Activated CD4-positive, alpha-beta T cell treated with anti-CD3 and anti-CD28 coated beads, Interleukin-2, amount 10 ng/mL, durations not matched to agents 24 days and 14 days (primary cell): Measurements from ENCODE around the gene NCS1. TPM values are rescaled to one million over a fixed set of nuclear protein-coding genes. Genes with fewer than 3 reads are reported as not detected.

ENCODE experiments used
- DNase-seq: peaks from one replicate; pipeline ENCODE4 v3.0.0; 2022
- H3K27ac Mint-ChIP-seq: one replicate; pipeline ENCODE4 v1.8.0; 2022; ENCODE audit warnings: mild to moderate bottlenecking, mixed read lengths
- H3K27me3 Mint-ChIP-seq: one replicate; pipeline ENCODE4 v1.8.0; 2022; ENCODE audit warnings: mixed read lengths
- H3K36me3 Mint-ChIP-seq: one replicate; pipeline ENCODE4 v1.8.0; 2022; ENCODE audit warnings: low read depth, mild to moderate bottlenecking, mixed read lengths
- H3K4me1 Mint-ChIP-seq: one replicate; pipeline ENCODE4 v1.8.0; 2021; ENCODE audit warnings: mixed read lengths
- H3K4me3 Mint-ChIP-seq: one replicate; pipeline ENCODE4 v1.8.0; 2022; ENCODE audit warnings: mild to moderate bottlenecking, moderate library complexity, mixed read lengths
- H3K9me3 Mint-ChIP-seq: one replicate; pipeline ENCODE4 v1.8.0; 2021; ENCODE audit warnings: mixed read lengths
- intact Hi-C: fragments of 100-400 bp; cut with micrococcal nuclease; formaldehyde crosslinking; loops from one replicate; pipeline ENCODE4 v1.15.1; 2023
- total RNA-seq: library from RNA; stranded (reverse); gene quantifications from 2 replicates; pipeline ENCODE4 v1.2.3, GENCODE V29; 2022

Gene NCS1
- total RNA-seq, 1 donor from 2014 or later, result 5.4 TPM

DNA sequence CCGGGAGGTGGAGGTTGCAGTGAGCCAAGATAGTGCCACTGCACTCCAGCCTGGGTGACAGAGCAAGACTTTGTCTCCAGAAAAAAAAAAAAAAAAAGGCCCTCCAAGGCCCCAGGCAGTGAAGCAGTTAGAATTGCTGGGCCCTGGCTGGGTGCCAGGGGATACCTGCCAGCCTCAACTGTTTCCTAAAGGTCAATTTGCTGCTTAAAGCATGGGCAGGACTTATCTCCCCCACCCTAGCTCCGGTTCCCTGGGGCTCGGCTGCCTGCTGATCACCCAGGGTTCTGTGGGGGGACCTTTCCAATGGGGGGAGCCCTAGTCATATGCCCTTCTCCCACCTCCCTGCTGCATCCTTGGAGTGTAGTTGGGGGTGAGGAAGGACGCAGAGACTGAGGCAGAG lies 25.7 kb downstream of the NCS1 start:
- Mint-ChIP-seq H3K36me3 (no peaks in the 10 kb centered on the region), H3K9me3 (no peaks in the 10 kb centered on the region)

DNA sequence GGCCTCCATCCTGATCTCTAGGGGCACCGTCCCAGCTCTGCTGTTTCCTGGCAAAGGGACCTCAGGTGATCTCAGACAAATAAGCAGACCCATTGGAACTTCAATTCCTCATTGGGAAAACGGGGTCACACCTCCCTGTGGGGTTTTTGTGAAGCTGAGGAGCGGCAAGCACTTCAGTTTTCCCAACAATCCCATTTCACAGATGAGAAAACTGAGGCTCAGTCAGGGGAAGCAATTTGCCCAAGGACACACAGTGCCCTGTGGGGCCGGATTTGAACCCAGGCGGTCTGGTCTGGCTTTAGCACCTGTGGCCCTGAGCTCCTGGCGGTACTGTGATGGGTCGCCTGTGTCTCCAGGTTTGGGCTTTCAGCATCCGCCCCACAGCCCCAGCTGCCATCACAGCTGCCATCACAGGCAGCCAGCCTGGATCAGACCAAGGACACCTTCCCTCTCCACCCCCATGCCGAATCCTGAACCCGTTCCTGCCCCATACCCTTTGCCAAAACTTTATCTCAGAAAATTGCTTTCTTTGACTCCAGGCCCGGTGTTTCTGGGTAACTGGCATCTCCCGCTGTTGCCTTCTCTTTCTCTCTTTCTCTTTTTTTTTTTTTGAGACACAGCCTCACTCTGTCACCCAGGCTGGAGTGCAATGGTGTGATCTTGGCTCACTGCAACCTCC lies 26.4 kb downstream of the NCS1 start:
- intact Hi-C loops, result no loop called here

More for the DNA sequence above, 25.7 kb downstream of the NCS1 start:
- Mint-ChIP-seq H3K4me3 (no peak overlapping the region), H3K4me1 (no peaks in the 10 kb centered on the region), H3K27ac (no peak overlapping the region), H3K27me3 (no peaks in the 10 kb centered on the region)
- DNase-seq, result no peak
- intact Hi-C loops, result no loop called here

DNA sequence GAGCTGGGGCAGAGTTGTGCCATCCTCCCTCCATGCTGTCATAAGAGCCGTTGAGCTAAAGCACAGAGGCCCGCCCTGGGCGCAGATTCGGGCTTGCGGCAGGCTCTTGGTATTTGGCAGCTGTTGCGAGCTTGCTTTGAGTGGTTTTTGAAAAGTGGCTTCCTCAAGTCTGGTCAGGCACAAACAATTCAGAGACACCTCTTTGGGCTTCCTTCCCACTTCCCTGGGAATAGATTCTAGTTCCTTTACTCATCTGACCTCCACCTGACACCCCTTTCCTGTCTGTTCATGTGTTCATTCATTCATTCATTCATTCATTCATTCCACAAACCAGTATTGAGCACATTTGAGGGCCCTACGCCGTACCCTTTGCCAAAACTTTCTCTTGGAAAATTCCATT lies 27.4 kb downstream of the NCS1 start:
- H3K36me3 Mint-ChIP-seq, result no peaks in the 10 kb centered on the region
- no peak overlapping the region for H3K4me3 Mint-ChIP-seq
- H3K27ac Mint-ChIP-seq, result no peak overlapping the region
- no peak for DNase-seq
- no peaks in the 10 kb centered on the region for H3K27me3 Mint-ChIP-seq
- H3K9me3 Mint-ChIP-seq, result no peaks in the 10 kb centered on the region
- no peaks in the 10 kb centered on the region for H3K4me1 Mint-ChIP-seq
- intact Hi-C loops, result no loop called here

More for the DNA sequence above, 26.4 kb downstream of the NCS1 start:
- no peaks in the 10 kb centered on the region for H3K9me3 Mint-ChIP-seq
- no peak for DNase-seq
- no peaks in the 10 kb centered on the region for H3K4me1 Mint-ChIP-seq
- no peak overlapping the region for H3K27ac Mint-ChIP-seq
- H3K4me3 Mint-ChIP-seq, result no peak overlapping the region
- H3K27me3 Mint-ChIP-seq, result no peaks in the 10 kb centered on the region
- no peaks in the 10 kb centered on the region for H3K36me3 Mint-ChIP-seq

DNA sequence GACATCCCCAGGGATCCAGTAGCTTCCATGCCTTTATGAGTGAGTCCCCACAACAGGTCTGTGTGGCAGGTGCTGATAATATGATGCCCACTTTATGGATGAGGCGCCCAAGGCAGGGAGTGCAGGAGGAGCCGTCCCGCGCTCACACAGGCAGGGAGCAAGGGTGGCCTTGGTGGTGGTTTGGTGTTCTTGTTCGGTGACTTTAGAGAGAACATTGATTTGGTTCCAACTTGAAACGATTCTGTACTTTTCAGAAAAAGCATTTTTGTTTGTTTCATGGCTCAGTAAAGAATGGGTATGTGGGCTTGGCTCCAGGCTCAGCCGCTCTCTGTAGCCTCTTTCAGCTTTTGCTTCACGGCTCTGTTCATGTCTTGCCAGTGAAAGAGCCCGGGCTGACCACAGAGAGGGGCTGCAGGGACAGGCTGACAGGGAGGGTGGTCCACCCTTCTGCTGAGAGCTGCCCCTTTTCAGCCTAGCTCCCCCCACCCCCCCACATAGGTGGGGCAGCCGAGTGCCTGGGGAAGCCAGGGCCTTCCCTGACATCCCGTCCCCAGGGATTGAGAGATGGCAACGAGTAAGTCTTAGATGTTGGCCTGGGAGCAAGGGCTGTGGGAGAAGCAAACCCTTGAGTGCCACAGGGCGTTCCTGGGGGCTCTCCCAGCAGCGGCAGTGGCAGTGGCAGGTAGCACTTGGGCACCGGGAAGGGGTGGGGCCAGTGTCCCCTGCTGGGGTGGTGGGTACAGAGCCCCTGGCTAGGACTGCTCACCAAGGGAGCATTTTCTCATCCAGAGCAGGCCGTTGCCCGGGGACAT lies 28.0 kb downstream of the NCS1 start:
- no peaks in the 10 kb centered on the region for H3K36me3 Mint-ChIP-seq
- H3K4me3 Mint-ChIP-seq, result no peak overlapping the region
- no peak overlapping the region for H3K27ac Mint-ChIP-seq
- H3K4me1 Mint-ChIP-seq, result no peaks in the 10 kb centered on the region
- no peak for DNase-seq
- H3K27me3 Mint-ChIP-seq, result no peaks in the 10 kb centered on the region
- H3K9me3 Mint-ChIP-seq, result no peaks in the 10 kb centered on the region
- intact Hi-C loops, result no loop called here

DNA sequence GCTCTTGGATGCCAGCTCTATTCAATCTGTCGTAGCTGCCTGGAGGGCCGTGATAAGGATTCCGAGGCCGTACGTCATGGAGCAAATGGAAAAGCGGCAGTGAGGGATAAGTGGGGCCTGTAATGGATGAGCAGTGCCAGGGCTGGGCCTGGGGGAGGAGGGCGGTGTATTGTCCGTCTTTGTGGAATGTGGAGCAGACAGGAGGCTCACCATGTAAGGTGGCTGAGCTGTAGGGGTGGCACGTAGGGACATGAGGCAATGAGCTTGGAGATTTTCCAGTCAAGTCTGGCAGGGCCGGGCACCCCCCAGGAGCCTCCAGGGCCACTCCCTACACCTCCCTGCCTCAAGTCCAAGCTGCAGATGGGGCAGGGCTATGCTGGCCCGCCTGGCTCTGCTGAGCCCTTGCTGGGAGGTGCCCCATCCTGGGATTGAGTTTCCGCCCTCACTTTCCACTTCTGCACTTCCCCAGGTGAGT lies 29.2 kb downstream of the NCS1 start:
- Mint-ChIP-seq H3K36me3 (no peaks in the 10 kb centered on the region), H3K27ac (no peak overlapping the region), H3K4me1 (no peaks in the 10 kb centered on the region), H3K4me3 (no peak overlapping the region), H3K9me3 (no peaks in the 10 kb centered on the region), H3K27me3 (no peaks in the 10 kb centered on the region)
- intact Hi-C loops, result no loop called here
- DNase-seq, result no peak

DNA sequence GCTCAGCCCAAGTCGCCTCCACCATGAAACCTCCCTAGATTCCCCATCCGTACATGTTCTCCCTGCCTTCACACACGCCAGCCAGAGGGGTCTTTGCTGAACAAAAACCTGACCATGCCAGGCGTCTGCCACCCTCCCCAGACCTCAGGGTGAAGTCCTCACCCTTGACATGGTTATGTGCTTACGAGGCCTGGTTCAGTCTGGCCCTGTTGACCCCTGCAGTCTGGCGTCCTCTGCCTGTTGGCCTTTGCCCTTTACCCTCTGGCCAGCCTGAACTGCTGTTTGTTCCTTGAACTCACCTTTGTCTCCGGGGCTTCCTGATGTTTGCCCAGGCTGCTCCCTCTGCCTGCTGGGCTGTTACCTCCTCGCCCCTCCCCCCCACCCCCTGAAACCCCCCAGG lies 29.8 kb downstream of the NCS1 start:
- H3K4me3 Mint-ChIP-seq, result no peak overlapping the region
- no peak for DNase-seq
- H3K36me3 Mint-ChIP-seq, result no peaks in the 10 kb centered on the region
- no peaks in the 10 kb centered on the region for H3K9me3 Mint-ChIP-seq
- no peak overlapping the region for H3K27ac Mint-ChIP-seq
- H3K4me1 Mint-ChIP-seq, result no peaks in the 10 kb centered on the region
- intact Hi-C loops, result no loop called here
- H3K27me3 Mint-ChIP-seq, result no peaks in the 10 kb centered on the region

DNA sequence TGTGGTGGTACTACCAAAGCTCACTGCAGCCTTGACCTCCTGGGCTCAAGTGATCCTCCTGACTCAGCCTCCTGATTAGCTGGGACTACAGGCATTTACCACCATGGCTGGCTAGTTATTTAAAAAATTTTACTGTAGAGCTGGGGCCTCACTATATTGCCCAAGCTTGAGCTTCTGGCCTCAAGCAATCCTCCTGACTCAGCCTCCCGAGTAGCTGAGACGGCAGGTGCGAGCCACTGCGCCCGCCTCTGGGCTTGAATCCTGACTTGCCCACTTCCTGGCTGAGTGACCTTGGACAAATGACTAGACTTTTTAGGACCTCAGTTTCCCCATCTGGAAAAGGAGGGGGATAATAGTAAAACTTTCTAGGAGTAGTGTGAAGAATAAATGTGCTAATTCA lies 32.1 kb downstream of the NCS1 start:
- H3K9me3 Mint-ChIP-seq, result no peaks in the 10 kb centered on the region
- peaks cover 1% of the 10 kb centered on the region for H3K27me3 Mint-ChIP-seq
- no peak overlapping the region for H3K4me3 Mint-ChIP-seq
- no peak overlapping the region for H3K27ac Mint-ChIP-seq
- DNase-seq, result no peak
- H3K36me3 Mint-ChIP-seq, result no peaks in the 10 kb centered on the region
- intact Hi-C loops, result no loop called here
- H3K4me1 Mint-ChIP-seq, result no peaks in the 10 kb centered on the region

DNA sequence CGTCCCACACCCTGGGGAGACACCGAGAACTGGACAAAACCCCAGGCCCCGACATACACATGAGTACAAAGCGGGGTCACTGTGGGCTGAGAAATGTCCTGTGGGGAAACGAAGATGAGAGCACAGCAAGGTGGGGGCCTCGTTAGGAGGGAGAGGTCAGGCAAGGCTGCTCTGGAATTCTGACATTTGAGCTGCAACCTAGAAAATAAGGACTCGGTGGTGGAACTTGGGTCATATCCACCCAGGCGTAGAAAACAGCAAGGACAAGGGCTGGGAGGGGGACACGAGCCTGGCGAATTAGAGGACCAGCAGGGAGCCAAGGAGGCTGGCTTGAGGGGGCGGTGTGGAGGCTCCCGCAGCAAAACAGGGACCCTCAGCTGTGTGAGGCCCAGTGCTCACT lies 32.8 kb downstream of the NCS1 start:
- H3K4me3 Mint-ChIP-seq, result no peak overlapping the region
- no peak overlapping the region for H3K27ac Mint-ChIP-seq
- DNase-seq, result no peak
- intact Hi-C loops, result no loop called here
- no peaks in the 10 kb centered on the region for H3K36me3 Mint-ChIP-seq
- no peaks in the 10 kb centered on the region for H3K9me3 Mint-ChIP-seq
- H3K4me1 Mint-ChIP-seq, result no peaks in the 10 kb centered on the region
- H3K27me3 Mint-ChIP-seq, result peaks cover 1% of the 10 kb centered on the region

DNA sequence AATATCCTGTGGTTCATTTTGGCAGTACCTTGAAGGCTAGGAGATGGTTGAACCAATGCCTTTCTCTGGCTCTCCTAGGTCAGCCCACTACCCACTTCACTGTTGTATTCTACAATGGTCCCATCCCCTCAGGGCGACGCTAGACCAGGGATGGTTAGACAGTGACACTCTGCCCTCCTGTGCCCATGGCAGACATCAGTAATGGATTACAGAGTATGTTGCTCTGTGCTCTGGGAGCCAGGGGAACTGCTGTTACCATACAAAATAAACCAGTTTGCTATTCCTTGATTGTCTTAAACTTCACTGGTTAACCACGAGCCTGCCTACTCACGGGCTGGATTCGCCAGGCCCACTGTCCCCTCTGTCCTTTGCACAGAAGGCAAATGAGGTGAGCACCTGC lies 33.7 kb downstream of the NCS1 start:
- H3K4me1 Mint-ChIP-seq, result no peaks in the 10 kb centered on the region
- peaks cover 1% of the 10 kb centered on the region for H3K27me3 Mint-ChIP-seq
- intact Hi-C loops, result no loop called here
- no peak for DNase-seq
- no peaks in the 10 kb centered on the region for H3K36me3 Mint-ChIP-seq
- H3K27ac Mint-ChIP-seq, result no peak overlapping the region
- no peaks in the 10 kb centered on the region for H3K9me3 Mint-ChIP-seq
- H3K4me3 Mint-ChIP-seq, result no peak overlapping the region

DNA sequence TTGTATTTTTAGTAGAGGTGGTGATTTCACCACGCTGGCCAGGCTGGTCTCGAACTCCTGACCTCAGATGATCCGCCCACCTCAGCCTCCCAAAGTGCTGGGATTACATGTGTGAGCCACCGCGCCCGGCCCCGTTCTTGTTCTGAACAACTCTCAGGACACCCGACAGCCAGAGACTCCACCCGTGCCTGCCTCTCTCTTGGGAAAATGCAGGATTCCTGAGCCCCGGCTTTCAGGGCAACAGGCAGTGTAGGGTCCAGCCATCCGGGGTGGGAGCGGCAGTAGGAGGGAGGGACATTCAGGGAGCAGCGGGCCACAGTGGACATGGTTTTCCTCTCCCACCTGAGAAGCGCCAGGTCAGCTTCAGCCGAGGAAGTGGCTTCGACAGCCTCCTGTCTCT lies 34.4 kb downstream of the NCS1 start:
- intact Hi-C loops, result no loop called here
- no peak overlapping the region for H3K4me3 Mint-ChIP-seq

DNA sequence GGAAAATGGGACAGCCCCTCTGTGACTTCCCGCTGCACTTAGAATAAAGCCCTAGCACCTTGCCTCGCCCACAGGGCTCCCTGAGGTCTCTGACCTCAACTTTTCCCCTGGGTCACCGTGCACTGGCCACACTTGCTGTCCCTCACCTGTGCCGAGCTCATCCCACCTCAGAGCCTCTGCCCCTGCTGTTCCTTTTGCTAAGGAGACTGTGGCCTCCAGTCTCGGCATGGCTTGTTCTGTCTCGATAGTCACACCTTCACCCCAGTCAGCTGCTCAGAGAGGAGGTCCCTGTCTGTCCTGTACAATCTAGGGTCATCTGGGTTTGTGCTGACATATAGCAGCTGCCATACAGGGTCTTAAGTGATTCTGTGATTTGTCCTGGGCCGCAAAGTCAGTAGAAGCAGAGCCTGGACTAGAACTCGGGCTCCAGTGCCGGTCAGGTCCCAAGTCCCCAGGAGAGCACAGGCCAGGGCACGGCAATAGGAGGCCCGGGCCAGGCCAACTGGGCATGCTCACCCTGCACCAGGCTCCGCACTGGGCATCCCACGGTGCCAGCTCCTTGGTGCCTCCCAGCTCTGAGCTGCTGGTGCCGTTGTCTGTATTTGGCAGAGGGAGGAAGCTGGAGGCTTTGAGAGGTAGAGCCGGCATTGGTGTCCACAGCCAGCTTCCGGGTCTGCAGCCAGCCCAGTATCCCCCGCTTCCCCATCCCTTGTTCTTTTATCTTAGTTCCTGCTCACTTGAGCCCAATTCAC lies 35.2 kb downstream of the NCS1 start:
- intact Hi-C loops, result no loop called here
- H3K4me3 Mint-ChIP-seq, result no peak overlapping the region
- no peaks in the 10 kb centered on the region for H3K9me3 Mint-ChIP-seq
- DNase-seq, result no peak
- no peaks in the 10 kb centered on the region for H3K4me1 Mint-ChIP-seq
- no peak overlapping the region for H3K27ac Mint-ChIP-seq
- H3K27me3 Mint-ChIP-seq, result peaks cover 1% of the 10 kb centered on the region
- no peaks in the 10 kb centered on the region for H3K36me3 Mint-ChIP-seq

More for the DNA sequence above, 34.4 kb downstream of the NCS1 start:
- H3K9me3 Mint-ChIP-seq, result no peaks in the 10 kb centered on the region
- H3K27ac Mint-ChIP-seq, result no peak overlapping the region
- DNase-seq, result no peak
- no peaks in the 10 kb centered on the region for H3K4me1 Mint-ChIP-seq
- peaks cover 1% of the 10 kb centered on the region for H3K27me3 Mint-ChIP-seq
- H3K36me3 Mint-ChIP-seq, result no peaks in the 10 kb centered on the region

DNA sequence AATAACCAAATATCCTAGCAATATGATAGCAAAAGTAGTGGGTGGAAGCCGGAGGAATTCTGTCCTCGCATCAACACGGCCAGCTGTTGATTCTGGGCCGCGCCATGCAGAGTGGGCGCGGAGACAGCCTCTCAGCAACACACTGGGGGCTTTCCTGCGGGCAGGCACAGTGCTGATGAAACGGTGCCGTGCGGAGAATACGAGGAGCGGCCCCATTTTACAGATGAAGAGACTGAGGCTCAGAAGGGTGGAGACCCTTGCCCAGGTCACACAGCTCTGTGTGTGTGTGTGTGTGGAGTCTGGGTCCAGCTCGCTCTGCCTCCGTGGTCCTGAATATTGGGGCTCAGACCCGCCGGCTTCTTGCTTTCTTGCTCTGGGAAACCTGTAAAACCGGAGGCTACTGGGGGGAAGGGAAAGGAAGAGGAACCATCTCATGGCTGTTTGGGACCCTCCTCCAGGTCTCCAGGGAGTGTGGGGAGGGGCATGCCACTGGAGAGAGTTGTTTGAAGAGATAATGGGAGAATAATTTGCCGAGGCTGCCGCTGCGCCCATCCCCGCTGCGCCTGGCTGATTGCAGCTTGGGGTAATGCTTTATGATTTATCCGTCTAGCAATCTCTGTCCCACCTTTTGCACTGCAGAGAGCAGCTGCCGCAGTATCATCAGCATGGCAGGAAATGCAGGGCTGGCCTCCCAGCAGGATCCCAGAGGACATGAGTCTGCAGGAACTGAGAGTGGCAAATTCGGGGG lies 36.6 kb downstream of the NCS1 start:
- Mint-ChIP-seq H3K9me3 (no peaks in the 10 kb centered on the region), H3K36me3 (no peaks in the 10 kb centered on the region), H3K27me3 (peaks cover 1% of the 10 kb centered on the region), H3K4me3 (no peak overlapping the region), H3K4me1 (no peaks in the 10 kb centered on the region), H3K27ac (no peak overlapping the region)
- intact Hi-C loops, result no loop called here
- DNase-seq, result no peak

DNA sequence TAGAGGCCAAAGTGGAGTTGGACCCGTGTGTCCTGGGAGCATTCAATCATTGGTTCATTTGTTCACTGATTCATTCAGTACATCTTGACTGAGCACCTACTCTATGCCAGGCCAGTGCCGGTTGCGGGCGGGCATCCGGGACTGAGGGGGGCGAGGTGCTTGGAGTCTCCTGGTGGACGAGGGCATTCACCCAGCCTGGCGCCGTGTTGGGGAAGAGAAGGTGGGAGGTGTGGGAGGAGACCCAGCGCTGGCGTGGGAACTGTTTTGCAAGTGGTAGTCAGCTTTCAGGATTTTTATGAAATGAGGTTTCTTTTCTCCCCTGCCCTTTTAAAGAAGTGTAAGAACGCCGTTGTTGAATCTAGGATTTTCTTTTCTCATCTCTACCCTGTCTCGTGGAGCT lies 37.2 kb downstream of the NCS1 start:
- H3K36me3 Mint-ChIP-seq, result no peaks in the 10 kb centered on the region
- H3K4me1 Mint-ChIP-seq, result no peaks in the 10 kb centered on the region
- no peak overlapping the region for H3K27ac Mint-ChIP-seq
- intact Hi-C loops, result no loop called here
- DNase-seq, result no peak
- H3K27me3 Mint-ChIP-seq, result peaks cover 1% of the 10 kb centered on the region
- no peaks in the 10 kb centered on the region for H3K9me3 Mint-ChIP-seq
- H3K4me3 Mint-ChIP-seq, result no peak overlapping the region
